Posterior vena cava (tissue), 2 donors: Measurements from ENCODE around the gene PDPR. TPM values are rescaled to one million over a fixed set of nuclear protein-coding genes. Genes with fewer than 3 reads are reported as not detected.
"Not testable (repeated sequence)": the region's sequence is repeated elsewhere in the genome, so short reads cannot be mapped to it uniquely, and the experiment has no call there.

ENCODE experiments used
- DNase-seq: peaks from one replicate; pipeline ENCODE4 v3.0.0-alpha.2; 2020; ENCODE audit warnings: low spot score
- intact Hi-C, 2 donors: fragments of 100-400 bp; cut with DNase I; formaldehyde crosslinking; loops; one replicate each; pipeline versions ENCODE4 v1.14.1 to v1.14.2; 2022 to 2023
- long read RNA-seq, 2 donors: library from polyadenylated mRNA; unstranded; transcript quantifications; one replicate each; pipeline ENCODE4 v2.0.0, GENCODE V29; 2020 to 2021
- total RNA-seq, 2 donors: library from RNA; stranded (reverse); fragmentation: NEBNext Ultra II Directional; extraction: Animal tissue kit (Norgen Biotek cat#: 25700); gene quantifications; one replicate each; pipeline ENCODE4 v1.2.1, GENCODE V29; 2021
- donor health status: DM: yes; HTN: yes; CAD: no.
- donor health status: DM: yes; HTN: yes; CAD: no.

Gene PDPR
- 10 to 100 TPM; 26.0 to 28.8 TPM for total RNA-seq
- long read RNA-seq, donor 1, partial matches to known transcripts, result 1 of 18 reads
- long read RNA-seq, donor 1, other reads (novel, unspliced or antisense), result 17 of 18 reads
- long read RNA-seq, donor 2, partial matches to known transcripts, result 1 of 22 reads
- long read RNA-seq, donor 2, other reads (novel, unspliced or antisense), result 21 of 22 reads

GRCh38 chr16:70113982-70114826, at the start of gene PDPR:
PDPR (plus strand) TSS chr16:70114332; CDS start chr16:70120493, 6,161 bp downstream.
- intact Hi-C loops, result not testable (repeated sequence)

GRCh38 chr16:70064841-70065370, 49.2 kb upstream of the PDPR start:
- intact Hi-C loops, result not testable (repeated sequence)
- peak; percentile 83 for DNase-seq

More at GRCh38 chr16:70113982-70114826, at the start of gene PDPR:
- DNase-seq, result peak; percentile 99

GRCh38 chr16:70065376-70065745, 48.8 kb upstream of the PDPR start:
- intact Hi-C loops, DNase-seq: not testable (repeated sequence)

GRCh38 chr16:70065746-70066658, 48.1 kb upstream of the PDPR start:
- intact Hi-C loops, result not testable (repeated sequence)
- DNase-seq, result peak; percentile 95

- intact Hi-C loops, DNase-seq: not testable (repeated sequence)
These were observed 47.4 kb upstream of the PDPR start for GRCh38 chr16:70066751-70067150.

- intact Hi-C loops, DNase-seq: not testable (repeated sequence)
These were observed 35.1 kb upstream of the PDPR start for GRCh38 chr16:70079081-70079480.

GRCh38 chr16:70081219-70081618, 32.9 kb upstream of the PDPR start:
- intact Hi-C loops, DNase-seq: not testable (repeated sequence)

GRCh38 chr16:70083931-70084330, 30.2 kb upstream of the PDPR start:
- DNase-seq, intact Hi-C loops: not testable (repeated sequence)

GRCh38 chr16:70088160-70088559, 26.0 kb upstream of the PDPR start:
- intact Hi-C loops, result not testable (repeated sequence)

GRCh38 chr16:70088877-70089276, 25.3 kb upstream of the PDPR start:
- DNase-seq, intact Hi-C loops: not testable (repeated sequence)

More at GRCh38 chr16:70088160-70088559, 26.0 kb upstream of the PDPR start:
- DNase-seq, result not testable (repeated sequence)

GRCh38 chr16:70089289-70089688, 24.8 kb upstream of the PDPR start:
- DNase-seq, intact Hi-C loops: not testable (repeated sequence)

- intact Hi-C loops, result not testable (repeated sequence)
These were observed 23.0 kb upstream of the PDPR start for GRCh38 chr16:70091104-70091503.

GRCh38 chr16:70094096-70094495, 20.0 kb upstream of the PDPR start:
- intact Hi-C loops, DNase-seq: not testable (repeated sequence)

More at GRCh38 chr16:70091104-70091503, 23.0 kb upstream of the PDPR start:
- DNase-seq, result not testable (repeated sequence)

GRCh38 chr16:70109583-70110279, 4.4 kb upstream of the PDPR start:
- DNase-seq, intact Hi-C loops: not testable (repeated sequence)

GRCh38 chr16:70112162-70112561, 2.0 kb upstream of the PDPR start:
- DNase-seq, intact Hi-C loops: not testable (repeated sequence)

GRCh38 chr16:70113599-70113981, 542 bp upstream of the PDPR start:
- intact Hi-C loops, DNase-seq: not testable (repeated sequence)

- intact Hi-C loops, DNase-seq: not testable (repeated sequence)
These were observed 4.2 kb downstream of the PDPR start for GRCh38 chr16:70118354-70118753.

- DNase-seq, intact Hi-C loops: not testable (repeated sequence)
These were observed 4.6 kb downstream of the PDPR start for GRCh38 chr16:70118776-70119175.
